ENCODE data around the gene LRRC70. TPM values are rescaled to one million over a fixed set of nuclear protein-coding genes. Genes with fewer than 3 reads are reported as not detected.

The LRRC70 gene
- total and polyA plus RNA-seq, 7 experiments from 2014 or later: 0.89 to 13.0 (median 2.0) TPM

DNA sequence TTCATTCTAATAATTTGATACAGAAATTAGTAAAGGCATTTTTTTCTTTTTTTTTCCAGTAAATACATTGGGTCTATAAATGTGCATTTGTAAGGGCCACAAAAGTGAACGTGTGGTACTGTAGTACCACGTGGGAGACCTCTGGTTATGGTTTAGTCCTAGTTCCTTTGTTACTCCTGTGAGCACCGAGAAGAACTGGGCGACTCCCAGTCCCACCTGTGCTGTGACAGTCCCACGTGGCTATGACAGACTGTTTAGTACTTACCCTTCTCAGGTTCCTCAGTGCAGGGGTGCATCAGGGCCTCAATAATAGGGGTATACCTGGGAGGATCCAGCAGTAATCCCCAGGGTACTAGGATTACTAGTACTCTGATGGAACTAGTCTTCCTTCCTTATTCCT is 49.3 kb downstream of the LRRC70 start:
- Histone ChIP-seq H3K9me3 (ENCODE audit: control insufficient read depth in 2 of 3, low read length in 3 of 3) (no peaks in the 10 kb centered on the region), H3K36me3 (ENCODE audit: control insufficient read depth in 2 of 3, insufficient read depth in 3 of 3, low read length in 3 of 3) (peaks cover 0 to 14% (median 0%) of the 10 kb centered on the region in 3 experiments), H3K4me3 (ENCODE audit: low read length) (no peak overlapping the region), H3K27ac (ENCODE audit: low read depth, low read length) (peak overlapping the region; percentile 2), H3K27me3 (ENCODE audit: control insufficient read depth in 2 of 2, insufficient read depth in 2 of 2, low read length in 2 of 2) (no peaks in the 10 kb centered on the region), H3K4me1 (ENCODE audit: control insufficient read depth in 2 of 2, insufficient read depth in 2 of 2, low read length in 2 of 2) (no peaks in the 10 kb centered on the region)
- POLR2A ChIA-PET: no interaction called here
- Mint-ChIP-seq H3K4me1 (no peaks in the 10 kb centered on the region), H3K4me3 (no peak overlapping the region), H3K27me3 (no peaks in the 10 kb centered on the region), H3K27ac (peak overlapping the region in 1 of 9 donors; percentile 36), H3K9me3 (no peaks in the 10 kb centered on the region), H3K36me3 (peaks cover 0 to 4% (median 0%) of the 10 kb centered on the region in 5 donors)
- CTCF ChIA-PET: interaction anchor here (0.7 kb wide), 2 partner anchors 56 to 101 kb away, joined by 3 read pairs; no protein-coding TSS in a partner anchor
- intact Hi-C loops (cut with micrococcal nuclease): no loop called here
- ATAC-seq (no peak), DNase-seq (no peak)

Other genes with a start within 250 kb of the LRRC70 start
- gene DIMT1, start 174.9 kb upstream of the LRRC70 start, total RNA-seq: 10 to 100 TPM; 18.3 to 28.8 (median 21.3) TPM
- gene DIMT1, start 174.9 kb upstream of the LRRC70 start, polyA plus RNA-seq: 10 to 100 TPM; 47.3 to 60.6 TPM
- gene IPO11, start 166.1 kb upstream of the LRRC70 start, total RNA-seq: 10 to 100 TPM; 22.1 to 29.0 (median 27.7) TPM
- gene IPO11, start 166.1 kb upstream of the LRRC70 start, polyA plus RNA-seq: 1 to 10 TPM; 5.9 to 6.4 TPM